GM10248 (cell line): ENCODE measurements around the gene BCDIN3D.

Source experiments
- CTCF ChIA-PET: fragments of 300-600 bp; sonication (Branson Sonifier 250); formaldehyde crosslinking; extraction: SDS; loops from one replicate; lab custom pipeline; 2021; ENCODE audit warnings: antibody characterized with exemption; lab: Yijun Ruan, JAX
- POLR2A ChIA-PET: fragments of 350-650 bp; sonication (Branson Sonifier 250); formaldehyde crosslinking; extraction: SDS; loops from one replicate; lab custom pipeline; 2020; ENCODE audit warnings: antibody characterized with exemption; lab: Yijun Ruan, JAX
- DNase-seq: peaks from one replicate; pipeline ENCODE4 v3.0.0; 2012; ENCODE audit errors: extremely low spot score
- CTCF ChIP-seq: IDR thresholded peaks from 2 replicates; pipeline ENCODE4 v1.5.1; 2012; ENCODE audit warnings: mild to moderate bottlenecking, low read depth; ENCODE audit errors: extremely low read depth, missing control alignments, control extremely low read depth

BCDIN3D gene

DNA sequence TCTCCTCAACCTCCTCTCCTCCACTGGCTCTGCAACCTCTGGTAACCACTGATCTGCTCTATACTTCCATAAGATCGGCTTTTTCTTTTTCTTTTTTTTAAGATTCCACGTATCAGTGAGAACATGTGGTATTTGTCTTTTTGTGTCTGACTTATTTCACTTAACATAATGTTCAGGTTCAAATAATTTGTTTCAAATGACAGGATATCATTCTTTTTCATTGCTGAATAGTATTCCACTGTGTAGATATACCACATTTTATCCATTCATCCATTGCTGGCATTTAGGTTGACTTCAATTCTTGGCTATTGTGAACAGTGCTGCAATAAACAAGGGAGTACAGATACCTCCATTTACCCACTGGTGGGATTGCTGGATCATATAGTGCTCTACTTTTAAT, 55.2 kb downstream of the BCDIN3D start:
- no peak for TF ChIP-seq CTCF
- POLR2A ChIA-PET: no interaction called here
- CTCF ChIA-PET: interaction anchor here (1.0 kb wide), 1 partner anchor 11 kb away, joined by 3 read pairs; no protein-coding TSS in a partner anchor
- DNase-seq: no peak
